ENCODE measurements around the gene KCNMB3.
"Not testable (repeated sequence)": the region's sequence is repeated elsewhere in the genome, so short reads cannot be mapped to it uniquely, and the experiment has no call there.

Gene KCNMB3

GRCh38 chr3:179276001-179276400, 25.1 kb upstream of the KCNMB3 start:
- TF ChIP-seq, protein P1, sequence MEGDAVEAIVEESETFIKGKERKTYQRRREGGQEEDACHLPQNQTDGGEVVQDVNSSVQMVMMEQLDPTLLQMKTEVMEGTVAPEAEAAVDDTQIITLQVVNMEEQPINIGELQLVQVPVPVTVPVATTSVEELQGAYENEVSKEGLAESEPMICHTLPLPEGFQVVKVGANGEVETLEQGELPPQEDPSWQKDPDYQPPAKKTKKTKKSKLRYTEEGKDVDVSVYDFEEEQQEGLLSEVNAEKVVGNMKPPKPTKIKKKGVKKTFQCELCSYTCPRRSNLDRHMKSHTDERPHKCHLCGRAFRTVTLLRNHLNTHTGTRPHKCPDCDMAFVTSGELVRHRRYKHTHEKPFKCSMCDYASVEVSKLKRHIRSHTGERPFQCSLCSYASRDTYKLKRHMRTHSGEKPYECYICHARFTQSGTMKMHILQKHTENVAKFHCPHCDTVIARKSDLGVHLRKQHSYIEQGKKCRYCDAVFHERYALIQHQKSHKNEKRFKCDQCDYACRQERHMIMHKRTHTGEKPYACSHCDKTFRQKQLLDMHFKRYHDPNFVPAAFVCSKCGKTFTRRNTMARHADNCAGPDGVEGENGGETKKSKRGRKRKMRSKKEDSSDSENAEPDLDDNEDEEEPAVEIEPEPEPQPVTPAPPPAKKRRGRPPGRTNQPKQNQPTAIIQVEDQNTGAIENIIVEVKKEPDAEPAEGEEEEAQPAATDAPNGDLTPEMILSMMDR (IDR thresholded peaks at IDR 0.05; ENCODE audit: low read depth, low read length, missing control alignments) = no peak

DNA sequence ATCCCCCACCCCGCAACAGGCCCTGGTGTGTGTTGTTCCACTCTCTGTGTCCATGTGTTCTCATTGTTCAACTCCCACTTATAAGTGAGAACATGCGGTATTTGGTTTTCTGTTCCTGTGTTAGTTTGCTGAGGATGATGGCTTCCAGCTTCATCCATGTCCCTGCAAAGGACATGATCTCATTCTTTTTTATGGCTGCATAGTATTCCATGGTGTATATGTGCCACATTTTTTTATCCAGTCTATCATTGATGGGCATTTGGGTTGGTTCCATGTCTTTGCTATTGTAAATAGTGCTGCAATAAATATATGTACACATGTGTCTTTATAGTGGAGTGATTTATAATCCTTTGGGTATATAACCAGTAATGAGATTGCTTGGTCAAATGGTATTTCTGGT, 23.5 kb upstream of the KCNMB3 start:
- not testable (repeated sequence) for H3K4me3 ChIP-seq (ENCODE audit: low read depth, low read length); DNase-seq (ENCODE audit: low read depth)

More at GRCh38 chr3:179276001-179276400, 25.1 kb upstream of the KCNMB3 start:
- no peak for DNase-seq (ENCODE audit: low read depth)
- H3K4me3 ChIP-seq (ENCODE audit: low read depth, low read length) = no peak overlapping the region

DNA sequence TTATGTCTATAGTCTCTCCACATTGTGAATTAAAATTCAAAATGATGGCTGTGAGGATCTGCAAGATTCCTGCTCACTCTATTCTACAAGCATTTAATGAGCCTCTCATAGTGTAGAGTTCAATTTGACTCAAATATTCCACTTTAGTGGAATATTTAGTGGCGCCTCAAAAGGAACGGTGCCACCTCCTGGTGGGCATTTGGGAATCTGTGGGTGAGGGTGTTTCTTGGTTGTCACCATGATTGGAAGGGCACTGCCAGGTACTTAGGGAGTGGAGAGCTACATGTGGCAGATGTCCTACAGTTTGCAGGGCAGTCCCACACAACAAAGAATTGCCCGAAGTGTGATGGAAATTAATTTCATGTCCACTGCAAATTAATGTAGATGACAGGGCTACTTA, 21.5 kb upstream of the KCNMB3 start:
- TF ChIP-seq, protein P1 (IDR thresholded peaks at IDR 0.05; ENCODE audit: low read depth, low read length, missing control alignments) = no peak
- no peak for DNase-seq (ENCODE audit: low read depth)
- H3K4me3 ChIP-seq (ENCODE audit: low read depth, low read length) = no peak overlapping the region

DNA sequence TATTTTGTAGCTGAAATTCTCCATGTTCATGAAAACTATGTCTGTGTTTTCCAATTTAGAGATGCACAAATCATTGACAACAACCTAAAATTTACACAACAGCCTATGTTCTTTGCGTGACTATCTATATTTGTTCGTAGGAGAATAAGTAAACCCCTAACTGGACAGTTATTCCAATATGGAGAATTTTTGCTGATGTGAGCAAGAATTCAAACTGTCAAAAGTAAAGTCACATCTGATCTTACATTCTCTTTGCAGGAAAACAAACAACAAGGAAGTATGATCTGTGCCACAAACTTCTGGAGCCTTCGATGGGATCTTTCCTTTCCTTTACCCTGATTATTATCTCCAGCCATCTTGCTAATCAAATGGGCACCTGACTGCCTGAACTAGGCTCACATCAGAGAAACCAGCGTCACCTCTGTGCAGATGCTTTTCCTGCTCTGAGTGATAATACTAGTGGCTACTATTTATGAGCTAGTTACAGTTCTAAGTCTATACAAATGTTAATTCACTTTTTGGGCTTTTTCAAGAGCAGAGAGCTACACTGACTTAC, 18.3 kb upstream of the KCNMB3 start:
- no peak for DNase-seq (ENCODE audit: low read depth)
- H3K4me3 ChIP-seq (ENCODE audit: low read depth, low read length) = no peak overlapping the region
- TF ChIP-seq, protein P1 (IDR thresholded peaks at IDR 0.05; ENCODE audit: low read depth, low read length, missing control alignments) = no peak

DNA sequence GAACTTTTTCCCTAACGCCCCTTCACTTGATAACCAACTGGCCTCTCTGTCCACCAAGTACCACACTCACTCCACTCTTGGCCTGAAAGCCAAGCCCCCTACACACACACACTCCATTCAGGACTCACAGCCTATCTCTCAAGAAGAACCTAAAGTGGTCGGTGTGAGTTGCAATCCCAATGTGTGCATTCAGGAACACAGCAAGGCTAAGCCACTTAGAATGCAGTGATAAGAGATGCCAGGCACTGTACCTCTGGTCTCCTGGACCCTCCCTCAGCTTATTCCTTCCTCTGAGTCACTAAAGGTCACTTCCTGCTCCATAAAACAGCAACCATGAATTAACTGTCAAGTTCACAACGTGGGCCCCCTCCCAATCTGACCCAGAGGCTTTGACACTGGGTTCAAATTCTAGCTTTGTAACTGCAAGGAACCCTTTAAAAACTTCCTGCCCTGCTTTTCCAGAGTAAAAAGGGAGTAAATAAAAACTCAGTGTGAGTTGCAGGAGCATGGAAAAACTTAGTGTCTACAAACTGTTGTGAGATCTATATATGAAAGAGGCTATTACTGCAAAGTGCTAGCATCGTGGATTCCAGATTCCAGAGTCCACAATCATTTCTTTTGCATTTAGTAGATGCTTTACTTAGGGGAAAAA, 17.6 kb upstream of the KCNMB3 start:
- TF ChIP-seq, protein P1 (IDR thresholded peaks at IDR 0.05; ENCODE audit: low read depth, low read length, missing control alignments) = no peak
- DNase-seq (ENCODE audit: low read depth) = no peak
- H3K4me3 ChIP-seq (ENCODE audit: low read depth, low read length) = no peak overlapping the region

DNA sequence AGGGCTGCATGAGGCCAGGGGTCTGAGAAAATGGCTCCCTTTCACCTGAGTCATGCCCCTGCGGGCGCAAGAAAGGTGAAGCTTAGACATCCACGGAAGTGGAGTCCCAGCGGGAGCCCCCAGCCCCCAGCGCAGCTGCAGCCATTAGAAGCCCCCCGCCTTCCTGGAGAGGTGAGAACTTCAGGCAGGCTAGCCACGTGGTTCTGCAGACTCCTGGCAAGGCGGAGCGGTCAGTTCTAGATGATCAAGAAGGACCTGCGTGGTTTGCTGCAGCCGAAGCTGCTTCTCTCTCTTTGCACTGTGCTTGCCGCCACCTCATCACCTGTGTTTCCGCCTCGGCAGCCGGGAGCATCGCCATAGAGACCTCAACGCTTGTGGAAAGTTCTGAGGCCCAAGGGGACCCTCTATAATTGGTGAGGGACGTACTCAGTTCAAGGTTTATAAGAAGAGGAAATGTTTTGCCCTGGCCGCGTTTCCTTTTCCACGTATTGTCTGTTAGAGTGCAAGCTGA, 15.8 kb upstream of the KCNMB3 start:
- no peak for DNase-seq (ENCODE audit: low read depth)
- no peak overlapping the region for H3K4me3 ChIP-seq (ENCODE audit: low read depth, low read length)
- TF ChIP-seq, protein P1 (IDR thresholded peaks at IDR 0.05; ENCODE audit: low read depth, low read length, missing control alignments) = no peak

DNA sequence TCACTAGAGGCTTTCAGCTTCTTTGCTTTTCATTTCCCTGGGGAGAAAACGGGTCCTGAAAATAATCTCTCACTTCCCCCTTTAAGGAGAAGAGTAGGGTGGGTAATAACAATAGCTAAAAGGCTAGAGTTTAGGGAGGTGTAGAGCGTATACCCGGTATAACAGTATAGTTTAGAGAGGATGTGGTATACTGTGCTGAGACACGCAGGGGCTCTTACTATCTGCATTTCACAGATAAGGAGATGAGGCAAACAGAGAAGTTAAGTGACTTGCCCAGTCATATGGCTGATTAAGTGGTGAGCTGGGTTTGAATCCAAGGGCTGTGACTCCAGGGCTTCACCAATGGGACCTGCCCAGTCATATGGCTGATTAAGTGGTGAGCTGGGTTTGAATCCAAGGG, 15.0 kb upstream of the KCNMB3 start:
- H3K4me3 ChIP-seq (ENCODE audit: low read depth, low read length) = no peak overlapping the region
- TF ChIP-seq, protein P1 (IDR thresholded peaks at IDR 0.05; ENCODE audit: low read depth, low read length, missing control alignments) = no peak
- DNase-seq (ENCODE audit: low read depth) = no peak
